NOMO-1 treated with dmso at 0.1 percent for 144 hours (cell line): ENCODE data around the gene GPD1L.
"Not testable (repeated sequence)": the region's sequence is repeated elsewhere in the genome, so short reads cannot be mapped to it uniquely, and the experiment has no call there.

Source experiments
- DNase-seq: peaks from one replicate; lab custom pipeline; 2025; ENCODE audit not compliant: unreplicated experiment; lab: John Stamatoyannopoulos, UW

The GPD1L gene

DNA sequence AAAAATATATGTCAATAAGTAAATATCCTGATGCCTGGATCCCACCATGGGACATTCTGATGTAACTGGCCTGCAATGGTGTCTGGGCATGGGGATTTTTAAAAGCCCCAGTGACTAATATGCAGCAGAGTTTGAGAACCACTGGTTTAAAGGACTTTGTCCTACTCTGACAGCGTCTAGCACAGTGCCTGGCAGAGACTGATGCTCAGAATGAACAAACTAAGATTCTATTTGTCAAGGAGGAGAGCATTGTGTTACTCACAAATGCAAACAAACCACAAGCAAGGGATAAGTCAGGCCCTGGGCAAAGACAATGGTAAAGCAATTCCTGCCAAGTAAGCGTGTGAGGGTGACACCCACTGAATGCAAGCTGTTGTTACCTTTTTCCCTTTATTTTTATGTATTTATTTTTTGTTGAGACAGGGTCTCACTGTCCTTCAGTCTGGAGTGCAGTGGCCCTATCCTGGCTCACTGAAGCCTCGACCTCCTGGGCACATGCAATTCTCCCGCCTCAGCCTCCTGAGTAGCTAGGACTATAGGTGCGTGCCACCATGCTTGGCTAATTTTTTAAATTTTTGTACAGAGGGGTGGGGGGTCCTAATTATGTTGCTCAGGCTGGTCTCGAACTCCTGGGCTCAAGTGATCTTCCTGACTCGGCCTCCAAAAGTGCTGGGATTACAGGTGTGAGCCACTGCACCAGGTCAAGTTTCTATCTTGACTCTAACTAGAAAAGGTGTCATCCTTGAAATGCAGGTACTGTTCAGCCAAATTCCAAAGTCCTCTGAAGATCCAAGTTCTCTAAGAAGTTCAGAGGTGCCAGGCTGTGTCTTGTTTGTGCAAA, 909 bp upstream of the GPD1L start:
- no peak for DNase-seq

DNA sequence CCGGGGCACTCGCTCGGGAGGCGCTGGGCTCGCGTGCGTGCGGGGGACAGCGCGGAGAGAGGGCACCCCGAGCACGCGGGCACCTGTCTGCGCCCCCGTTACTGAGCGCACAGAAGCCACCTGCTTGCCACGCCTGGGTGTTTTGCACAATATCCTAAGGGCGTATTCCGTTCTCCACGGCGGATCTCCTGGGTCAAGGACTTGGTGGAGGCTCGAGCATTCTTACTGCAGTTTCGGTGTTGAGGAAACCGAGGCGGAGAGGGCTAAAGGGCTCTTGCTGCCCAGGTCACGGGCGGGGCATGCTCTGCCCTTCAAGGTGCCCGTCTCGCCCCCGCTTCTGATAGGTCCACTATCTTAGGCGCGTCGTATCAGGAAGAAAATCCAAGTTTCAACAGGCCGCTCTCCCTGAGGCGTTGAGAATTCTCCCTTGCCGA, 526 bp downstream of the GPD1L start:
- DNase-seq = no peak

DNA sequence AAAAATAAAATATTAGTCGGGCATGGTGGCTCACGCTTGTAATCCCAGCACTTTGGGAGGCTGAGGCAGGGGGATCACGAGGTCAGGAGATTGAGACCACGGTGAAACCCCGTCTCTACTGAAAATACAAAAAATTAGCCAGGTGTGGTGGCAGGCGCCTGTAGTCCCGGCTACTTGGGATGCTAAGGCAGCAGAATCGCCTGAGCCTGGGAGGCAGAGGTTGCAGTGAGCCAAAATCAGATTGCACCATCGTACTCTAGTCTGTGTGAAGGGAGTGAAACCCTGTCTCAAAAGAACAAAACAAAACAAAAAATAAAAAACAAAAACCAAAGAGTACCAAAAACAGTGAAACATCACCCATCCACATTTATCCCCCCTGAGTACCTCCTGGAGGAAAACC, 1.8 kb downstream of the GPD1L start:
- not testable (repeated sequence) for DNase-seq

DNA sequence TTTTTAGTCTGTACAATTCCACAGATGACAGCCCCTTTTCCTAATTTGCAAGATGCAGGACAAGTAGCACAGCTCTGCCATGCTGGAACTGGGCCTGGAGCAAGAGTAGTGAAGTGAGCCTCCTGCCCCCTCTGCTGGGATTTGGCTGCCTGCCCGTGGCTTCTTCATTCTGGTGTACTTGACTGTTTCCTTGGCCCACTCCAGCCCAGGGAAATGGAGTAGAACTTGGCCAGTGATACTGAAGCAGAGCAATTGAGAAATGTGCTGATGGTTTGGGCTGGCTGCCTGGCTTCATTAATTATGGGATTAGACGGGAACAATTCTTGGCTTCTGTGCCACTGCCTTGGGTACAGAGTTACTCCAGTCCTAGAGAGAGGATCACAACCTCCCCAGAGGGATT, 2.8 kb downstream of the GPD1L start:
- no peak for DNase-seq

GRCh38 chr3:32110233-32110760, 3.9 kb downstream of the GPD1L start:
- no peak for DNase-seq

- DNase-seq = no peak
These were observed 5.1 kb downstream of the GPD1L start for GRCh38 chr3:32111560-32111959.

GRCh38 chr3:32113566-32113965, 7.1 kb downstream of the GPD1L start:
- DNase-seq = no peak

DNA sequence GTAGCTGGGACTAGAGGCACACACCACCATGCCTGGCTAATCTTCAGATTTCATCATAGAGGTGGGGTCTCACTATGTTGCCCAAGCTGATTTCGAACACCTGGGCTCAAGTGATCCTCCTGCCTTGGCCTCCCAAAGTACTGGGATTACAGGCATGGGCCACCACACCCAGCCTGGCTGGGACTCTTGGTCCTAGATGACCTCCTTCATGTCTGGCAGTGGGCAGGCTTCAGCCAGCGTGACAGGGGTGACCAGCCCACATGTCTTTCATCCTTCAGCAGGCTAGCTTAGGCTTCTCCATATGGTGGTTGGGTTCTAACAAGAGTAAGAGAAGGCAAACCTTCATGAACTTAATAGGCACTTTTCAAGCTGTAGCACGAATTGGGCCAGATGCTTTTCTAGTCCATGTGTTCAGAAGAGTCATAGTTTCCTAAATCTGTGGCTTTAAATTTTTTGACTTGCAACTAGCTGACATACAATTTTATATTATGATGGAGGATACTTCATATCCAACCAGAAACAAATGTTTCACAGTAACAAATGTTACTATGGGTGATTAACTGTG, 7.6 kb downstream of the GPD1L start:
- DNase-seq = no peak

DNA sequence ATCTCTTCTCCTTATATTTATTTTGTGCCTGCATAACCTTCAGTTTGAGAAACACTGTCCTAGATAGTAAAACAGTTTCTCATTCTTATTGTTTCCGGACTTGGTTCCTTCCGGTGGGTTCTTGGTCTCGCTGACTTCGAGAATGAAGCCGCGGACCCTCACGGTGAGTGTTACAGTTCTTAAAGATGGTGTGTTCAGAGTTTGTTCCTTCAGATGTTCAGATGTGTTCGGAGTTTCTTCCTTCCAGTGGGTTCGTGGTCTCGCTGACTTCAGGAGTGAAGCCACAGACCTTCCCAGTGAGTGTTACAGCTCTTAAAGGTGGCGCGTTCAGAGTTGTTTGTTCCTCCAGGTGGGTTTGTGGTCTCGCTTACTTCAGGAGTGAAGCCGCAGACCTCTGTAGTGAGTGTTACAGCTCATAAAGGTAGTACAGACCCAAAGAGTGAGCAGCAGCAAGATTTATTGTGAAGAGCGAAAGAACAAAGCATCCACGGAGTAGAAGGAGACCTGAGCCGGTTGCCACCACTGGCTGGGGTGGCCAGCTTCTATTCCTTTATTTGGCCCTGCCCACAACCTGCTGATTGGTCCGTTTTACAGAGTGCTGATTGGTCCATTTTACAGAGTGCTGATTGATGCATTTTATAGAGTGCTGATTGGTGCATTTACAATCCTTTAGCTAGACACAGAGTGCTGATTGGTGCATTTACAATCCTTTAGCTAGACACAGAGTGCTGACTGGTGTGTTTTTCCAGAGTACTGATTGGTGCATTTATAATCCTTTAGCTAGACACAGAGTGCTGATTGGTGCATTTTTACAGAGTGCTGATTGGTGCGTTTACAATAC, 8.3 kb downstream of the GPD1L start:
- not testable (repeated sequence) for DNase-seq

DNA sequence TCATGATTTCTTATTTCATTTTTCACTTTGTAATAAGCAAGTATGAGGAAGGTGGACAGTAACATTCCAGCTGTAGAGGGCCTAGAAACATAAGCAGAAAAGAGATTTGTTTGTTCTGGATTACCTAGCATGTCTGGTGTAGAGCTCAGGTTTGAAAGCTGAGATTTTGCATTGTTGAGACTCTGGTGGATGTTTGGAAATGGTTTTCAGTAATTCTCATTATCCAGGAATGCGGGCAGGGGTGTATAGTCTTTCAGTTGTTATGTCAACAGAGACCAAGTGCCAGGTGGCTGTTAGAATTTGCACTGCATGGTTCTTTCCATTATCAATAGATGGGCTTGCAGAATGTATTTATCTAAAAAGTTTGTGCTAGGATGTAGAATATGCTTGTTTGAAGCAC, 10.9 kb downstream of the GPD1L start:
- DNase-seq = no peak

DNA sequence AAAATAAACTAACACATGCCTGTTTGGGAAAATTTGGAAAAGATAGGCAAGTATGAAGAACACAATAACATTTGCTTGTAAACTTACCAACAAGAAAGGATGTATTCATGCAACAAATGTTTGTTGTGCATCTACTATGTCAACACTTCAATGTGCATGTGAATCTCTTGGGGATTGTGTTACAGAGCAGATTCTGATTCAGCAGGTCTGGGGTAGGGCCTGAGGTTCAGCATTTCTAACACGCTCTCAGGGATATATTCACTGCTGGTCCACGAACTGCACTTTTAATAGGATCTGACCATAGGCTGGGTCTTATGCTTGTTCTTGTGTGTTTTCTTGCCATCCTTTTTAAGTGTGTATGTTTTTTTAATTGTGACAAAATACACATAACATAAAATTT, 11.8 kb downstream of the GPD1L start:
- no peak for DNase-seq

GRCh38 chr3:32120471-32120870, 14.1 kb downstream of the GPD1L start:
- DNase-seq = peak; percentile 60

DNA sequence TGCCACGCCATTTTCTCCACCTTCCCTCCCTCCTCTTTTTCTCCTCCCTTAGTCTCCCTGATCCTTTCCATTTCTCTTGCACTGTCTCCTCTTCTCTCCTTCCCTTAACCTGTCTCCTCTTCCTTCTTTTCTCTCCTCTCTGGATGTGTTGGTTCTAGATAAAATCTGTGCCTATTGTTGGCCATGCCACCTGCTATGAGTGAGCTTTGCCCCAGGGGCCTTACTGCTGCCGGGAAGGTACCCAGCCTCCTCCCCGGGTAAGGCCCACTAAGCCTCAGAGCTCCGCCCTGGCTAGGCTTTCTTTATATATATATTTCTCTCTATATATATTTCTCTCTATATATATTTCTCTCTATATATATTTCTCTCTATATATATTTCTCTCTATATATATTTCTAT, 14.7 kb downstream of the GPD1L start:
- no peak for DNase-seq

DNA sequence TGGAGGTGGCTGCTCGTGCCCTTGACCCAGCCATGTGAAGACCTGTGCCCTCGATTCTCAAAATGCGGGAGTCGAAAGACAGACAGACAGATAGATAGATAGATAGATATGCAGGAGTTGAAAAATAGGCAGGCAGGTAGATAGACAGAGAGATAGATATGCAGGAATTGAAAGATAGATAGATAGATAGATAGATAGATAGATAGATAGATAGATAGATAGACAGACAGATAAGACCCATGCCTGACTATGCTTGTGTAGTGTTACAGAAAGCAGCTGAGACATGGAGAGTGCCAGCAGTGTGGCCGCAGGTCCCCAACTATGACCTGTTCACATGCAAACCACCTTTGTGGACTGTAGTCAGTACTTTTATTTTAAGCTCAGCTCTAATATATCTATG, 17.2 kb downstream of the GPD1L start:
- no peak for DNase-seq

GRCh38 chr3:32125012-32125411, 18.6 kb downstream of the GPD1L start:
- no peak for DNase-seq

DNA sequence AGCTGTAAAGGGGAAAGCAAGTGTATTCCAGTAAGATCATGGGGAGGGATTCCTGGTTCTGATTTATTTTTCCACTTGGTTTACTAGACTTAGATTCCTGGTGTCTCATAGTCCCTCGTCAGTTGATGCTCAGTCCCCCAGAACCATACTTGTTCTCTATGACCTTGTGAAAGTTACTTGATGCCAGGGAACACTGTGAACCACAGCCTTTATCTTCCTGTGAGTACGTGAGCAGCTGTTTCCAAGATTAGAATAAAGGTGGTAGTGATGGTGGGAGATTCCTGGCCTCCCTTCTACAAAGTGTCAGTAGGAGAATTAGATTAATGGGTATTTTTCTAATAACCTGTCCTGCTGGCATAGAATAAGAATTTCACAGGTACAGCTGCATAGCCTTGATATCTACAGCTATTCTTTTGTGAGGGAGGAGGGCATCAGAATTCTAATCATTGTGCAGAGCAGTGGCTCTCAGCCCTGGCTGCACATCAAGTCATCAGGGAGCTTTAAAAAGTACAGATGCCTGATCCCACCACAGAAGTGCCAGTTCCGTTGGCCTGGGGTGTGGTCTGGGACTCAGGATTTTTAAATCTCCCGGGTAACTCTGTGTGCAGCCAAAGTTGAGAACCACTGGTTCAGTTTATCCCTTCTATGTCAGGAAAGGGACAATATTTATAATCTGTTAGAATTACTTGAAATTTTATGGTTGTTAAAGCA, 20.0 kb downstream of the GPD1L start:
- DNase-seq = no peak

- DNase-seq = no peak
These were observed 20.9 kb downstream of the GPD1L start for GRCh38 chr3:32127219-32127826.

DNA sequence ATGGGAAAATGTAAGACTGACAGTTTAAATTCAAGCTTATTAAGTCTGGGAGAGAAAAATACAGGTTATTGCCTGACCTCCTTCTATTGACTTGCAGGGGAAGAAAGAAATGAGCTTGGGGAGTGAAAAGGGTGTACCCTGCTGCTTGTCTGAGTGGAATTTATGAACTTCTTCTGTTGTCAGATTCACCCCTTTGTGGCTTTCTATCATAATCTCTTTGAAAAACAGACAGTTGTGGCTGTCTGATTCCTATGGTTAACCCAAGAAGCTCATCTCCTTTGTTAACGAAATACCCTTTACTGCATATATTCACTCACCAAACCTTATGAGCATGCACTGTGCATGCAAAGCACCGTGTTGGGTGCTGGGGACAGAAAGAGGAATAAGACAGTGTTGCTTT, 22.5 kb downstream of the GPD1L start:
- no peak for DNase-seq

GRCh38 chr3:32129832-32130231, 23.4 kb downstream of the GPD1L start:
- no peak for DNase-seq

- DNase-seq = no peak
These were observed 25.7 kb downstream of the GPD1L start for GRCh38 chr3:32132121-32132520.

GRCh38 chr3:32132706-32133105, 26.3 kb downstream of the GPD1L start:
- no peak for DNase-seq
